HG02840 (cell line): ENCODE data around the gene FAAP100.

ENCODE experiments used
- ATAC-seq: cut with Tn5 transposase; IDR thresholded peaks from one replicate; pipeline ENCODE4 v1.9.1; 2021; ENCODE audit warnings: mild to moderate bottlenecking, moderate library complexity, moderate number of reproducible peaks; ENCODE audit not compliant: unreplicated experiment, low FRiP score

Gene FAAP100

GRCh38 chr17:81492706-81493105 is 59.4 kb downstream of the FAAP100 start:
- ATAC-seq: no peak

- no peak for ATAC-seq
Observed at GRCh38 chr17:81492202-81492601, 60.0 kb downstream of the FAAP100 start.

GRCh38 chr17:81491761-81492160 is 60.4 kb downstream of the FAAP100 start:
- ATAC-seq: no peak

GRCh38 chr17:81491181-81491581 is 61.0 kb downstream of the FAAP100 start:
- ATAC-seq: no peak

DNA sequence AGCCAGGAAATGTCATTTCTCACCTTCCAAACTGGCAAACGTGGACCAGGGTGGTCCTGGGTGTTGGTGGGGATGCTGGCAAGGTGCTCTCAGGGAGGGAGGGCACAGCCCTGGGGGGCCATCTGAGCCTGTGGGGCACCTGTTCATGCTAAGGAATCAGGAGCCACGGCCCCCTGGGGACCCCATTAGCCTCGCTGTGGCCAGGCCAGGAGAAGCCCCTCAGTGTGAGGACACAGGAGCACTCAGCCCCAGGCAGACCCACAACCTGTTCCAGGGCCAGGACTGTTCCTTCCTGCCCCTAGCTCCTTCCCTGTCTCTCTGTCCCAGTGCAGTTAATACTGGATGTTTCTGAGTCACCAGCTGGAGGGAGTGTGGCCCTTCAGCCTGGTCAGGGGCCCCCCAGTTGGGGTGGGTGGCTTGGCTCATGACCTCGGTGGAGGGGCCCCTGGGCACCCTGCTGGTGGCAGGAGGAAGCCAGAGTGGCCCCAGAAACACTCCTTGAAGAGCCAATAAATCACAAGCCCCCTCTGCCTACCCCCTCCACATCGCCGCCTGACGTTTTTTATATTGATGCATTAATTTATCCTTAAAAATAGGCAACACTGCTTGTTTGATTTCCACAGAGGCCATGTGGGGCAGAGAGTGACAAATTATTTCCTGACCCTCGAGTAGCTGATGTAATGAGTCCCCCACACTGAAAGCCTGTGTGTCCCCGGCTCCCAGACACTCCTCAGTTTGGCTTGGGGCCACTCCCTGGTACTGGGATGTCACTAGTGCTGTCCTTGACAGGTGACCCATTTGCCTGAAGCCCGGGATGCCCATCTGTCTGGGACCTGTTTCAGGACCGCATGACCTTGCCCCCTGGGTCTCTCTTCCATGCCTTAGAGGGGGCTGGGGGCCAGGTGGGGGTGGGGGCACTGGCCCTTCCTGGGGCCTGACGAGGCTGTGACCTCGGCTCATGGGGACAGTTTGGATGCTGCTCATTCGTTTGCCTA is 61.9 kb downstream of the FAAP100 start:
- ATAC-seq: no peak
